GM20431 (cell line): Measurements from ENCODE around the gene BMPR1A.
"Not testable (repeated sequence)": the region's sequence is repeated elsewhere in the genome, so short reads cannot be mapped to it uniquely, and the experiment has no call there.

Source experiments
- in situ Hi-C: fragments of 300-500 bp; cut with MseI, MboI; formaldehyde crosslinking; loops from one replicate; pipeline ENCODE4 v1.15.0; 2020; ENCODE audit warnings: low sequenced_read_pairs; ENCODE audit not compliant: unreplicated experiment

Gene BMPR1A

DNA sequence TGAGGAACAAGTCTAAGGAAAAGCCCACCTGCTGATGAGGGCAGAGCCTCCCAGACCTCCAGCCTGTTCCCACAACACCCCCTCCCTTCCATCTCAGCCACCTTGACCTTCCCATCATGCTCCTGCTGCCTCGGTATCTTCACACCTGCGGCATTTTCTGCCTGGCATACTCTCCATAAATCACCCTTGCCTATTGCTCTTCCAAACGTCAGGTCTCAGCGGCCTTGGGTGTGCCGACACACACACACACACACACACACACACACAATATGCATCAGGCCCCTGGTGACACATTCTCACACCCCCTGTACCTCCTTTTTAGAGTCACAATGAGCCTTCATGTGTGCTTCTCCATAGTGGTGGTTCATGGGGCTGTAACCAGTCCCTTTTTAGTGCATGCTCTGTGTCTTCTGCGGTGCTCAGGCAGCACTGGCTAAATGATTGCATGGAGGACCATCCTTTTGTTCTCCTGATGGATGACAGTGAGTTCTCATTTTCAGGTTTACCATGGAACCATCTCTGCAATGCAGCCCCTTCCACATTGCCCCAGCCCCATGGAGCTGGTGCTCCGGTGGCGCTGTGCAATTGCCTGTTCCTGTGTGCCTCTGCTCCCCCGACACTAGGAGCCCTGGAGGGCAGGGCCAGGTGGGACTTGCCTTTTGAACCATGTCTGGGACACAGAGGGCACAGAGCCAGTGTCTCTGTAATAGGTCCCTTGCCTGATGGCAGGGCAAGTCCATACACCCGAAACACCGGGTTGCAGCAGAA is 216.4 kb downstream of the BMPR1A start:
- in situ Hi-C loops, result no loop called here

GRCh38 chr10:86974484-86974883 is 218.1 kb downstream of the BMPR1A start:
- in situ Hi-C loops, result no loop called here

DNA sequence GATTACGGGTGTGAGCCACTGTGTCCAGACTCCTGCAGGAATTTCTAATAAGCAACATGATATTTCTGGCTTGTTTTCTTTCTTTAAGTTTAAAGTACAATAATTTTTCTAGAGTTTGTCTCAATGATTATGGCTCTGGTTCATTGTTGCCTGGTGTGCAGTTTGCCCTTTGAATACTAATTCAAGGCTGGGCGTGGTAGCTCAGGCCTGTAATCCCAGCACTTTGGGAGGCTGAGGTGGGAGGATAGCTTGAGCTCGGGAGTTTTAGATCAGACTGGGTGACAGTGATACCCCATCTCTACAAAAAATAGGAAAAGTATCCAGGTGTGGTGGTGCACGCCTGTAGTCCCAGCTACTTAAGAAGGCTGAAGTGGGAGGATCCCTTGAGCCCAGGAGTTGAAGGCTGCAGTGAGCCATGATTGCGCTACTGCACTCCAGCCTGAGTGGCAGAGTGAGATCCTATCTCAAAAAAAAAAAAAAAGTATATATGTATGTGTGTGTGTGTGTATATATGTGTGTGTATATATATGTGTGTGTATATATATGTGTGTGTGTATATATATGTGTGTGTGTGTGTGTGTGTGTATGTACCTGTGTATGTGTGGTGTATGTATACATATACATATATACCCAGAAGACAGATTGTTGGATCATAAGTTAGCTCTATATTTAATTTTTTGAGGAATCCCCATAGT is 220.1 kb downstream of the BMPR1A start:
- in situ Hi-C loops, result no loop called here

GRCh38 chr10:86978457-86978856 is 222.0 kb downstream of the BMPR1A start:
- in situ Hi-C loops, result not testable (repeated sequence)

DNA sequence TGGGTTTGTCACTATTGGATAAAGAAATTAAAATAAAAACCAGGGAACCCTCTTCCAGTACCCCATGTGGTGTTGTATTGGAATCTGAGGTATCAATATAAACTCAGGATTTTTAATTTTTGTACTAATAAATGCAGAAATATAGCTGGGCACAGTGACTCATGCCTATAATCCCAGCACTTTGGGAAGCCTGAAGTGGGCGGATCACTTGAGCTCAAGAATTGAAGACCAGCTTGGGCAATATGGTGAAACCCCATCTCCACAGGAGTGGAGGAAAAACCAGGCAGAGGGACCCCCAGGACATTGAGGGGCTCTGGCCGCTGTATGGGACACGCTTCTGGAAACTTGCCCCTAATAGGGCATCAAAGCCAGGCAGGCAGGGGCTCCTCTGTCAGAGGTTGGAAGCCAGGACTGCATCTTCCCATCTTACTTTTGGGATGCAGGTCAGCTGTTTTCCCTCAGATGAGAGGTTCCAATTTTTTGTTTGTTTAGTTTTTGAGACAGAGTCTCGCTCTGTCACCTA is 222.9 kb downstream of the BMPR1A start:
- in situ Hi-C loops, result no loop called here

GRCh38 chr10:86979977-86980448 is 223.6 kb downstream of the BMPR1A start:
- in situ Hi-C loops, result no loop called here

DNA sequence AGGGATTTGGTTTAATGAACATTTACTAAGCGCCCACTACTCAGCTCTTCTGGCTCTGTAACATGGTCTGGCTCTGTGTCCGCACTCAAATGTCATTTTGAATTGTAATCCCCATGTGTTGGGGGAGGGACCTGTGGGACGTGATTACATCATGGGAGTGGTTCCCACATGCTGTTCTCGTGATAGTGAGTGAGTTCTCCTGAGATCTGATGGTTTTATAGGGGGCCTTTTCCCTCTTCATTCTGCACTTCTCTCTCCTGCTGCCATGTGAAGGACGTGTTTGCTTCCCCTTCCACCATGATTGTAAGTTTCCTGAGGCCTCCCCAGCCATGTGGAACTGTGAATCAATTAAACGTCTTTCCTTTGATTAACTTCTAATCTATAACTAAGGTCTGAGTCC is 224.6 kb downstream of the BMPR1A start:
- in situ Hi-C loops, result not testable (repeated sequence)

GRCh38 chr10:86981716-86982115 is 225.3 kb downstream of the BMPR1A start:
- in situ Hi-C loops, result no loop called here
